Neural cell (in vitro differentiated cells): Measurements from ENCODE around the gene TRIM2. TPM values are rescaled to one million over a fixed set of nuclear protein-coding genes. Genes with fewer than 3 reads are reported as not detected.

ENCODE experiments used
- H2AFZ ChIP-seq: fragments of 200-600, 300-800 bp; sonication (generic), shearing (Covaris generic); 2 replicates; pipeline ENCODE4 v1.6.0; 2014; ENCODE audit warnings: low read depth, mild to moderate bottlenecking, antibody characterized with exemption, low read length, moderate library complexity
- H3F3A ChIP-seq: fragments of 200-600 bp; shearing (Covaris generic); 2 replicates; pipeline ENCODE4 v1.6.1; 2016; ENCODE audit warnings: mild to moderate bottlenecking, moderate library complexity, mixed read lengths, antibody characterized with exemption, low read length; ENCODE audit not compliant: insufficient read depth, poor library complexity, severe bottlenecking
- H3K27ac ChIP-seq: fragments of 200-600, 300-800 bp; sonication (generic), shearing (Covaris generic); 2 replicates; pipeline ENCODE4 v1.5.1; 2014; ENCODE audit warnings: mild to moderate bottlenecking, low read length, moderate library complexity
- H3K27me3 ChIP-seq: fragments of 300-800, 200-600 bp; sonication (generic), shearing (Covaris generic); 2 replicates; pipeline ENCODE4 v1.6.0; 2014; ENCODE audit warnings: mild to moderate bottlenecking, low read depth, low read length, moderate library complexity; ENCODE audit not compliant: insufficient read depth
- H3K36me3 ChIP-seq: fragments of 300-800, 200-600 bp; sonication (generic), shearing (Covaris generic); 2 replicates; pipeline ENCODE4 v1.5.1; 2014; ENCODE audit warnings: mild to moderate bottlenecking, antibody characterized with exemption, low read length, moderate library complexity; ENCODE audit not compliant: insufficient read depth
- H3K4me2 ChIP-seq: fragments of 300-800, 200-600 bp; sonication (generic), shearing (Covaris generic); 2 replicates; pipeline ENCODE4 v1.6.0; 2014; ENCODE audit warnings: mild to moderate bottlenecking, low read length
- H3K4me3 ChIP-seq: fragments of 300-800, 200-600 bp; sonication (generic), shearing (Covaris generic); 2 replicates; pipeline ENCODE4 v1.5.1; 2014; ENCODE audit warnings: mild to moderate bottlenecking, low read length, moderate library complexity
- H3K79me2 ChIP-seq: fragments of 200-600 bp; shearing (Covaris generic); replicated peaks from 2 replicates; pipeline ENCODE4 v1.6.0; 2014; ENCODE audit warnings: mild to moderate bottlenecking, low read length, moderate library complexity; ENCODE audit not compliant: insufficient read depth
- H3K9ac ChIP-seq: fragments of 300-800, 200-600 bp; sonication (generic), shearing (Covaris generic); 2 replicates; pipeline ENCODE4 v1.6.1; 2016; ENCODE audit warnings: mild to moderate bottlenecking, low read length, mixed read lengths
- H3K9me2 ChIP-seq: fragments of 200-600 bp; shearing (Covaris generic); 2 replicates; pipeline ENCODE4 v1.6.1; 2016; ENCODE audit warnings: mild to moderate bottlenecking, low read length, mixed read lengths; ENCODE audit not compliant: insufficient read depth
- H3K9me3 ChIP-seq: fragments of 200-600, 300-800 bp; sonication (generic), shearing (Covaris generic); 2 replicates; pipeline ENCODE4 v1.6.1; 2016; ENCODE audit warnings: mild to moderate bottlenecking, mixed run types, low read length, moderate library complexity, mixed read lengths
- H4K20me1 ChIP-seq: fragments of 200-600 bp; shearing (Covaris generic); 2 replicates; pipeline ENCODE4 v1.6.1; 2016; ENCODE audit warnings: mild to moderate bottlenecking, mixed run types; ENCODE audit not compliant: insufficient read depth
- EP300 ChIP-seq: fragments of 450-650 bp; conservative IDR thresholded peaks from 2 replicates; pipeline ENCODE4 v1.6.1; 2014; ENCODE audit warnings: antibody characterized with exemption, mild to moderate bottlenecking, moderate library complexity; ENCODE audit not compliant: poor library complexity, severe bottlenecking
- EZH2 ChIP-seq: fragments of 200-600, 300-800 bp; shearing (Covaris generic), sonication (generic); IDR thresholded peaks from 2 replicates; pipeline ENCODE4 v1.6.1; 2014; ENCODE audit warnings: antibody characterized with exemption, low read length, borderline replicate concordance, mild to moderate bottlenecking; ENCODE audit not compliant: insufficient read depth, poor library complexity, severe bottlenecking
- MXI1 ChIP-seq: fragments of 450-650 bp; conservative IDR thresholded peaks from 2 replicates; pipeline ENCODE4 v1.6.1; 2014; ENCODE audit warnings: antibody characterized with exemption, mild to moderate bottlenecking; ENCODE audit not compliant: poor library complexity, severe bottlenecking
- POLR2AphosphoS5 ChIP-seq: IDR thresholded peaks from 2 replicates; pipeline ENCODE4 v1.6.1; 2012
- RAD21 ChIP-seq: fragments of 450-650 bp; conservative IDR thresholded peaks from 2 replicates; pipeline ENCODE4 v1.6.1; 2014; ENCODE audit warnings: antibody characterized with exemption, mild to moderate bottlenecking, moderate library complexity
- SMC3 ChIP-seq: fragments of 450-650 bp; conservative IDR thresholded peaks from 2 replicates; pipeline ENCODE4 v1.6.1; 2014; ENCODE audit warnings: antibody characterized with exemption, mild to moderate bottlenecking, moderate library complexity; ENCODE audit not compliant: poor library complexity
- TAF1 ChIP-seq: IDR thresholded peaks from 2 replicates; pipeline ENCODE4 v1.6.1; 2012; ENCODE audit warnings: low read depth
- polyA plus RNA-seq: library from polyadenylated mRNA; depleted of rRNA; stranded (reverse); fragments of >200 nt; gene quantifications from 2 replicates; pipeline ENCODE4 v1.2.3, GENCODE V29; 2014
- TF ChIP-seq, protein P1 (sequence below): fragments of 450-650 bp; IDR thresholded peaks from 2 replicates; pipeline ENCODE4 v1.5.1; 2014; ENCODE audit warnings: antibody characterized with exemption, mild to moderate bottlenecking, moderate library complexity; ENCODE audit not compliant: poor library complexity, severe bottlenecking
- TF ChIP-seq, protein P2 (sequence below): IDR thresholded peaks from 2 replicates; pipeline ENCODE4 v1.6.1; 2012; ENCODE audit warnings: borderline replicate concordance

The TRIM2 gene
- polyA plus RNA-seq, 1 donor from 2014 or later: 261 TPM

DNA sequence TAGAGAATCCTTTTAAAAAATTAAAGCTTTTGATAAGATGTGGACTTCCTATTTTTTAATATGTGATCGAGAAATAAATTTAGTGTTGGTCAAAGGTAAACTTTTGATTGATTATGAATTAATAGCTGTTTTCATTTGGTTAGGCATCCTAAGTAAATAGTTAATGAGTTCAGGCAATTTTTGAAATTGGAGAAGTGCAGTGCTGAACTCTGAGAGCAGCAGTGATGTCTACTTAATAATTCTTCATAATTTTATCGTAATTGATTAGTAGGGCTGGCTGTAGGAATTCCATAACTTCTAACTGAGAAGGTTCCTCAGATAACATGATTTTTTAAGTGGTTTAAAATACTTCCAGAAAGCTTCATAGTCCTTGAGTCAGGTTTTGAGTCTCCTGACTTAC lies 141.8 kb downstream of the TRIM2 start:
- Histone ChIP-seq H3K79me2 (peaks cover 9% of the 10 kb centered on the region), H3K9me3 (no peaks in the 10 kb centered on the region), H4K20me1 (no peaks in the 10 kb centered on the region), H2AFZ (no peak overlapping the region), H3K27ac (no peak overlapping the region), H3F3A (no peaks in the 10 kb centered on the region), H3K4me3 (peak overlapping the region; percentile 81), H3K27me3 (no peaks in the 10 kb centered on the region), H3K9ac (no peak overlapping the region), H3K9me2 (no peaks in the 10 kb centered on the region), H3K4me2 (no peak overlapping the region), H3K36me3 (no peaks in the 10 kb centered on the region)
- TF ChIP-seq POLR2AphosphoS5 (no peak), EZH2 (no peak), MXI1 (no peak), SMC3 (no peak), RAD21 (no peak), TAF1 (no peak), EP300 (no peak)
- TF ChIP-seq, protein P1, sequence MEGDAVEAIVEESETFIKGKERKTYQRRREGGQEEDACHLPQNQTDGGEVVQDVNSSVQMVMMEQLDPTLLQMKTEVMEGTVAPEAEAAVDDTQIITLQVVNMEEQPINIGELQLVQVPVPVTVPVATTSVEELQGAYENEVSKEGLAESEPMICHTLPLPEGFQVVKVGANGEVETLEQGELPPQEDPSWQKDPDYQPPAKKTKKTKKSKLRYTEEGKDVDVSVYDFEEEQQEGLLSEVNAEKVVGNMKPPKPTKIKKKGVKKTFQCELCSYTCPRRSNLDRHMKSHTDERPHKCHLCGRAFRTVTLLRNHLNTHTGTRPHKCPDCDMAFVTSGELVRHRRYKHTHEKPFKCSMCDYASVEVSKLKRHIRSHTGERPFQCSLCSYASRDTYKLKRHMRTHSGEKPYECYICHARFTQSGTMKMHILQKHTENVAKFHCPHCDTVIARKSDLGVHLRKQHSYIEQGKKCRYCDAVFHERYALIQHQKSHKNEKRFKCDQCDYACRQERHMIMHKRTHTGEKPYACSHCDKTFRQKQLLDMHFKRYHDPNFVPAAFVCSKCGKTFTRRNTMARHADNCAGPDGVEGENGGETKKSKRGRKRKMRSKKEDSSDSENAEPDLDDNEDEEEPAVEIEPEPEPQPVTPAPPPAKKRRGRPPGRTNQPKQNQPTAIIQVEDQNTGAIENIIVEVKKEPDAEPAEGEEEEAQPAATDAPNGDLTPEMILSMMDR: no peak
- TF ChIP-seq, protein P2, sequence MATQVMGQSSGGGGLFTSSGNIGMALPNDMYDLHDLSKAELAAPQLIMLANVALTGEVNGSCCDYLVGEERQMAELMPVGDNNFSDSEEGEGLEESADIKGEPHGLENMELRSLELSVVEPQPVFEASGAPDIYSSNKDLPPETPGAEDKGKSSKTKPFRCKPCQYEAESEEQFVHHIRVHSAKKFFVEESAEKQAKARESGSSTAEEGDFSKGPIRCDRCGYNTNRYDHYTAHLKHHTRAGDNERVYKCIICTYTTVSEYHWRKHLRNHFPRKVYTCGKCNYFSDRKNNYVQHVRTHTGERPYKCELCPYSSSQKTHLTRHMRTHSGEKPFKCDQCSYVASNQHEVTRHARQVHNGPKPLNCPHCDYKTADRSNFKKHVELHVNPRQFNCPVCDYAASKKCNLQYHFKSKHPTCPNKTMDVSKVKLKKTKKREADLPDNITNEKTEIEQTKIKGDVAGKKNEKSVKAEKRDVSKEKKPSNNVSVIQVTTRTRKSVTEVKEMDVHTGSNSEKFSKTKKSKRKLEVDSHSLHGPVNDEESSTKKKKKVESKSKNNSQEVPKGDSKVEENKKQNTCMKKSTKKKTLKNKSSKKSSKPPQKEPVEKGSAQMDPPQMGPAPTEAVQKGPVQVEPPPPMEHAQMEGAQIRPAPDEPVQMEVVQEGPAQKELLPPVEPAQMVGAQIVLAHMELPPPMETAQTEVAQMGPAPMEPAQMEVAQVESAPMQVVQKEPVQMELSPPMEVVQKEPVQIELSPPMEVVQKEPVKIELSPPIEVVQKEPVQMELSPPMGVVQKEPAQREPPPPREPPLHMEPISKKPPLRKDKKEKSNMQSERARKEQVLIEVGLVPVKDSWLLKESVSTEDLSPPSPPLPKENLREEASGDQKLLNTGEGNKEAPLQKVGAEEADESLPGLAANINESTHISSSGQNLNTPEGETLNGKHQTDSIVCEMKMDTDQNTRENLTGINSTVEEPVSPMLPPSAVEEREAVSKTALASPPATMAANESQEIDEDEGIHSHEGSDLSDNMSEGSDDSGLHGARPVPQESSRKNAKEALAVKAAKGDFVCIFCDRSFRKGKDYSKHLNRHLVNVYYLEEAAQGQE: no peak

DNA sequence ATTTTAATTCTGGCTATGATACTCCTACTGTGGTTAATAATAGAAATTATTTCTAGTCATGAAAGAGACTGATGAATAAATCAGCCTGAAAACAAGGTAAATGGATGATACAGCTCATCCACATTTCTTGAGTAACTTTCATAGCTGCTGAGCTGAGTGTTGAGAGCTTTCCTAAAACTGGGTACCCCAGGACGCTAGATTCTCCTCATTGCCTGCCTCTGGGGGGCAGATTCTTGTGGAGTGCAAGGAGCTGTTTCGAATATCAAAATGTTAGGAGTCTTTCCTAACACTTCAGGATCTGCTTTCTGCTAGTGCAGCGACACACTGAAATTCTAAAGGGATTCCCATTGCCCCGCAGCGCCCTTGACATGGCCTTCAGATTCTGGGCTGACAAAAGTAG lies 142.3 kb downstream of the TRIM2 start:
- Histone ChIP-seq H3K9ac (no peak overlapping the region), H3K4me3 (no peak overlapping the region), H2AFZ (no peak overlapping the region), H3K36me3 (no peaks in the 10 kb centered on the region), H3K79me2 (peaks cover 9% of the 10 kb centered on the region), H3K27me3 (no peaks in the 10 kb centered on the region), H3K4me2 (no peak overlapping the region), H4K20me1 (no peaks in the 10 kb centered on the region), H3K9me3 (no peaks in the 10 kb centered on the region), H3K27ac (no peak overlapping the region), H3F3A (no peaks in the 10 kb centered on the region), H3K9me2 (no peaks in the 10 kb centered on the region)
- TF ChIP-seq EZH2 (no peak), TAF1 (no peak), SMC3 (no peak), MXI1 (no peak), EP300 (no peak), RAD21 (no peak), POLR2AphosphoS5 (no peak)
- TF ChIP-seq, protein P1: no peak
- TF ChIP-seq, protein P2: no peak
